ENCODE results near the gene BICC1. TPM values are rescaled to one million over a fixed set of nuclear protein-coding genes. Genes with fewer than 3 reads are reported as not detected.

Gene BICC1
- total RNA-seq, 1 experiment from 2014 or later = 0.57 TPM

DNA sequence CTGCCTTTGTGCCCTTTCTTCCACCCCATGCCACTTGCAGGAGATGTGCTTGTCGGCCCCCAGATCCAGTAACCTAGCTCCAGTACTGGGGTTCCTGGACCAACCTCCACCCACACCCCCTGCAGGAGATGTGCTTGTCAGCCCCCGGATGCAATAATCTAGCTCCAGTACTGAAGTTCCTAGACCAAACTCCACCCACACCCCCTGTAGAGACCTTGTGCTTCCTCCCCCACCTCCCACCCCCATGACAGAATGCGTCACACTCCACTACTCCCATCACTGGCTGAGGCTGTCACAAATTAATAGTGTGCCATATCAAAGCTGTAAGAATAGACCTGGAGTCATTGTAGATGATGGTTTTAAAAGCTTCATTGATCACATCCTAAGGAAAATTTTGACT, 185.0 kb downstream of the BICC1 start:
- H4K8ac ChIP-seq (replicated peaks; ENCODE audit: insufficient read length, low read depth, low read length) = no peak overlapping the region
- no peak for DNase-seq

More for the DNA sequence above, 185.0 kb downstream of the BICC1 start:
- H2BK5ac ChIP-seq (ENCODE audit: insufficient read length, low read length) = no peak overlapping the region
- no peak overlapping the region for H2BK15ac ChIP-seq (ENCODE audit: low read depth, low read length)
- H4K91ac ChIP-seq (ENCODE audit: insufficient read length, low read depth, low read length) = no peak overlapping the region
- H3K4ac ChIP-seq (ENCODE audit: low read depth, low read length) = no peak overlapping the region
- TF ChIP-seq, protein P1, sequence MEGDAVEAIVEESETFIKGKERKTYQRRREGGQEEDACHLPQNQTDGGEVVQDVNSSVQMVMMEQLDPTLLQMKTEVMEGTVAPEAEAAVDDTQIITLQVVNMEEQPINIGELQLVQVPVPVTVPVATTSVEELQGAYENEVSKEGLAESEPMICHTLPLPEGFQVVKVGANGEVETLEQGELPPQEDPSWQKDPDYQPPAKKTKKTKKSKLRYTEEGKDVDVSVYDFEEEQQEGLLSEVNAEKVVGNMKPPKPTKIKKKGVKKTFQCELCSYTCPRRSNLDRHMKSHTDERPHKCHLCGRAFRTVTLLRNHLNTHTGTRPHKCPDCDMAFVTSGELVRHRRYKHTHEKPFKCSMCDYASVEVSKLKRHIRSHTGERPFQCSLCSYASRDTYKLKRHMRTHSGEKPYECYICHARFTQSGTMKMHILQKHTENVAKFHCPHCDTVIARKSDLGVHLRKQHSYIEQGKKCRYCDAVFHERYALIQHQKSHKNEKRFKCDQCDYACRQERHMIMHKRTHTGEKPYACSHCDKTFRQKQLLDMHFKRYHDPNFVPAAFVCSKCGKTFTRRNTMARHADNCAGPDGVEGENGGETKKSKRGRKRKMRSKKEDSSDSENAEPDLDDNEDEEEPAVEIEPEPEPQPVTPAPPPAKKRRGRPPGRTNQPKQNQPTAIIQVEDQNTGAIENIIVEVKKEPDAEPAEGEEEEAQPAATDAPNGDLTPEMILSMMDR (conservative IDR thresholded peaks at IDR 0.05) = no peak
- peaks cover 0 to 4% of the 10 kb centered on the region in 2 experiments; a peak in 4 of 5 replicates for H3K9me3 Mint-ChIP-seq
- no peaks in the 10 kb centered on the region; a peak in 1 of 7 replicates for H3K36me3 Mint-ChIP-seq (ENCODE audit: insufficient read depth in 1 of 3, low read depth in 3 of 3)
- no peak overlapping the region for H3K9ac ChIP-seq (ENCODE audit: extremely low read depth, insufficient read length, low read length)
- H3K4me1 Mint-ChIP-seq = peaks cover 12 to 13% of the 10 kb centered on the region in 2 experiments
- H4K5ac ChIP-seq (ENCODE audit: insufficient read length, low read depth, low read length) = no peak overlapping the region
- H2BK120ac ChIP-seq (ENCODE audit: low read depth, low read length, poor library complexity, severe bottlenecking) = peak overlapping the region; percentile 61
- no peak overlapping the region for H3K4me3 Mint-ChIP-seq
- no peak overlapping the region for H2BK12ac ChIP-seq (ENCODE audit: insufficient read length, low read depth, low read length)
- WGBS (ENCODE audit: extremely low coverage, insufficient read length, low lambda C conversion rate) = no CpG with 5 or more reads among the region's 3 CpGs
- H3K27me3 Mint-ChIP-seq (ENCODE audit: low read depth) = no peaks in the 10 kb centered on the region
- no peaks in the 10 kb centered on the region for H4K20me1 ChIP-seq (ENCODE audit: control insufficient read depth, insufficient read depth, insufficient read length)
- no peak overlapping the region for H3T11ph ChIP-seq (ENCODE audit: low read length)
- H2AFZ ChIP-seq (ENCODE audit: low read length) = no peak overlapping the region
- no peak overlapping the region for H2BK20ac ChIP-seq (ENCODE audit: low read depth, low read length, poor library complexity, severe bottlenecking)
- no peaks in the 10 kb centered on the region for H3K9me3 ChIP-seq (ENCODE audit: control insufficient read depth, low read depth, low read length)
- H3K18ac ChIP-seq (ENCODE audit: insufficient read length, low read depth, low read length) = no peak overlapping the region
- no peak overlapping the region for H3K56ac ChIP-seq (ENCODE audit: insufficient read length, low read depth, low read length)
- H2AK5ac ChIP-seq (ENCODE audit: insufficient read length, low read length) = no peak overlapping the region
- H3K4me1 ChIP-seq (ENCODE audit: insufficient read depth, low read length) = no peaks in the 10 kb centered on the region; the same call in 1 of the 2 replicates
- H3K23ac ChIP-seq (ENCODE audit: insufficient read length, low read depth, low read length) = no peak overlapping the region
- H3K27ac ChIP-seq (ENCODE audit: insufficient read length, low read depth, low read length) = no peak overlapping the region
- no peak overlapping the region for H3K4me2 ChIP-seq (ENCODE audit: insufficient read depth, insufficient read length, low read length)
- no peaks in the 10 kb centered on the region for H3K79me2 ChIP-seq (ENCODE audit: insufficient read depth, low read length)
- no peaks in the 10 kb centered on the region for H3K27me3 ChIP-seq (ENCODE audit: insufficient read depth, low read length)
- H3K23me2 ChIP-seq (ENCODE audit: insufficient read length, low read depth, low read length, poor library complexity, severe bottlenecking) = no peaks in the 10 kb centered on the region
- no peak overlapping the region; a peak in 1 of 7 replicates for H3K27ac Mint-ChIP-seq
- no peak overlapping the region for H3K14ac ChIP-seq (ENCODE audit: insufficient read depth, low read length)
- no peaks in the 10 kb centered on the region for H3K79me1 ChIP-seq (ENCODE audit: insufficient read depth, low read depth, low read length, poor library complexity, severe bottlenecking)

Data from H9 (cell line).